ENCODE measurements around the gene EHHADH.
A peak's percentile ranks its signal among the peaks of the same experiment; 100 is the strongest.

The EHHADH gene

DNA sequence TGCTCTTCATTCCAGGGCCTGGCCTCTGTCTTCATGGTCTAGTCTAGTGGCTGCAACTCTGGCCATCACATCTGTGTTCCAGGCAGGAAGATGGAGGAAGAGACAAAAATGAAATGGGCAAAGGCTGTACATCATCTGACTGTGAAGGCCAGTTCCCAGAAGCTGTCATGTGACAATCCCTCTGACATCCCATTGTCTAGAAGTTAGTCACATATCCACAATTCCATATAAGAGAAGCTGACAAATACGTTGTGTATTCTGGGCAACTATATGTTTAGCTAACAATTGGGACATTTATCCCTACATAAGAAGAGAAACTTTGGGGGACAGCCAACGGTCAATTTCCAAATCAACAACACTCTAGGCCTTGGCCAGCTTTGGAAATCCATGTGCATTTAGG lies 66.5 kb downstream of the EHHADH start:
- no peak for DNase-seq

DNA sequence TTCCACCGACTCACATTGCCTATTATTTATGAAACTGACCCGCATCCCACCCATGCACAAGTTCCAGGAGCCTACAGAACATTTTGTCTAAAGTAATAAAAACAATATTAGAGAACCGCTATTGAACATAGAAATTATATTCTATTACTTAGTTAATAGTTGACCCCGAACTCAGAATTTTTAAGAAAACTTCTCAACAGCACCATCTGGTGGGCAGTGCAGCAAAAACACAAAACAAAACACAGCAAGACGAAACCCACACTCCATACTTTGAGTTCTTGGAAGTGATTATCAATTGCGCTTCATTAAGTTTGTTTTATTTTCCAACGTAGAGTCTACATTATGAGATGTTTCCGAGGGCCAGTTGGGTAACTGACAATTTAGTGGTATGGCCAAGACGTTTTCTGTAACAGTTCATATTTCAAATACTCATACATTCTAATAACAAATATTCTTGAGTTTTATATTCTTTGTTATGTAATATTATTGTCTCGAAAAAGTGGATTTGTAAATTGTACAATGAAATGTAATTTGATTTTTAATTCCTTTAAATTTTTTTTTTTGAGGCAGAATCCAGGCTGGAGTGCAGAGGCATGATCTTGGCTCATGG lies 77.0 kb downstream of the EHHADH start:
- DNase-seq, result peak; percentile 37

DNA sequence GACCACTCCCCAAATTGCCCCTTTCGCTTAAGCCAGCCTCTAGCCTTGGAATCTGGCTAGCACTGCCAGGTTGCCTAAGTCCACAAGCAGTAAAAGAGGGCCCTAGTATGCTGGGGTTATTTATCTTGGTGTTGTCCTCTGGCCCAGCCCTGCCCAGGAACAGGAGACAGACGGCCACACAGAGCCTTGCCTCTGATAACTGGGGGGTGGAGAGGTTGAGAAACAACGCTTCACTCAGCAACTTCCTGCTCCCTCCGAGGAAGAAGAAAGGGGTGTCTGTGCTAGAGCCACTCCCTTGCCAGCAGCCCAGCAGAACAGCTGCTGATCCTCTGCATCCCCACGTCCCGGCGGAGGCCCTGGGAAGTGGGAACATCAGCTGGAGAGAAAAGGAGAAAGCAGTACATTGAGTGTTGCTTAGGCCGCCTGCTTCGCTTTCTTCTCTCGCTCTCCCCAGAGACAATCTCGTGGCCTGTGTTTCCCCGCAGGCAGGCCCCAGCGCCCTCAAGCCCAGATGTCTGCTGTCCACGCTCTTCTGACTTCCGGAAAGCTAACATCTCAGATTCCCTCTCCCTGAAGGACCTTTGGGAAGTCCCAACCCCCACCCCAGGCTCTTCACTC lies 78.4 kb downstream of the EHHADH start:
- peak; percentile 54 for DNase-seq

DNA sequence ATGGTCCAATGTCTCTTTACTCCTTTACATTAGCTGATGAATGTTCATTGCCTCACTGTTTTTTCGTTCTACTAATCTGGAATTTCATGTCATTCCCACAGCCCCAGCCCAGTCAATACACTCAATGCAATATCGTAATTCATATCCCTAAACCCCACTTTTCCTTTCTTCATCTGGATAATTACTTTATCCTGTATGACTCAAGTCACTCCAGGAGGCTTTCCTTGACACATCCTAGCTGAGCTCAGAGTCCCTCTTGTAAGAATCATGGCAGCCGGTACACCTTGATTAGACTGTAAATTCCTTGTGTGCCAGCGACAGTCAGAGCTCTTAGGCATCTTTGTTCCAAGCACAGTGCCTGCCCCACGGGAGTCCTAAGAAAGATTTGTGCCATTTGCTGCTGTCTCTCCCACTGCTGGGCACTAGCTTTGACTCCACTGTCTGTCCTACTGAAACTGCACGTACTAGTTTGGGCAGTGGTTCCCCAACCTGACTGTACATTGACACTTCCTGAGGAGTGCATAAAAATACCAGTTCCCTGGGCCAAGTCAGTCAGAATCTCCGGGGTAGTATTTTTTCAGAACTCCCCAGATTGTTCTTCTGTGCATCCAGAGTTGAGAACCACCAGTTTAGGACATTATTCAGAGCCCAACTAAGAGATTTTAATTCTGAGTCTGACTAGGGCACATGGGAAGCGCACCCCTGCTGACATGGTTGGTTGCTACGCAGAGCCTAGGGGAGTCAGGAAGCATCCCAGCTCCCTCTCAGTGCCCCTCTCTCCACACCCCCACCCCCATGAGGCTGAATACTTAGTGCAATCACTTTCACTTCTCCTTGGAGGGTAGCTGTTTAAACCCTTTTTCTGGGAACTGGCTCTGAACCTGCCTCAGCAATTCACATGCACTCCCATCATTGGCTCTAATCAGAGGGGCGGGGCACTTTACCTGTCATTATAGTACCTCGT lies 81.5 kb downstream of the EHHADH start:
- DNase-seq, result no peak

DNA sequence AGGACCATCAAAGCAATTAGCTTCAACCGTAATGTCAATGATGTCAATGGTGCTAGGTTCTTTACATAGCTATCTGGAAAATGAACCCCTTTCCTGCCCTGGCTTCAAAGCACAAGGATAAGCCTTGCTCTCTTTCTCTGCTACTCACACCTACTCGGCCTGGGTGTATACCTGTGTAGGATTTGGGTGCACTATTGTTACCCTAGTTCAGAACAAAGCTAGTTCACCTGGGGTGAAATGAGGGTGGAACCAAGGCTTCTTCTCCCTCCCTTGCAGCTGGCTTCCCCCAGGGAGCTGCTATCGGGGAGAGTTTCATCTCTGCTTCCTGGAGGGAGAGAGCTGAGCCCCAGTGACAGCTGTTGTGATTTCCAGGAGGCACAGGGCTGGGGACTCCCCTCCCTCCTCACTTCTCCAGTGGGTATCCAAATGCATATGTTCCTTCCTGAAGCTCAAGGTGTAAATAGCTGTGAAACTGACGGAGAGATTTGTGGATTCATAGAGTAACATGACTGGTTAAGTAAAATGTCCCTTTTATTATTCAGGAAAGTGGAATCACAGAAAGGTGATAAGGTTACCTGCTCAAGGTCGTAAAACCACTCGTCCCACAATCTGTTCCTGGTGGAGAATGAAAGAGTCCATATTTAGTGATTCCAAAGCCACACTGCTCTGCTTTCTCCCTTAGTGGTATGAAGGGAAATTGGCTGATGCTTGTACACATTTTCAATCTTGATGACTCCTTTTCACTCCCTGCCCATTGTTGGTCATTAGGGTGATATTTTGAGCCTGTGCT lies 89.2 kb downstream of the EHHADH start:
- no peak for DNase-seq

DNA sequence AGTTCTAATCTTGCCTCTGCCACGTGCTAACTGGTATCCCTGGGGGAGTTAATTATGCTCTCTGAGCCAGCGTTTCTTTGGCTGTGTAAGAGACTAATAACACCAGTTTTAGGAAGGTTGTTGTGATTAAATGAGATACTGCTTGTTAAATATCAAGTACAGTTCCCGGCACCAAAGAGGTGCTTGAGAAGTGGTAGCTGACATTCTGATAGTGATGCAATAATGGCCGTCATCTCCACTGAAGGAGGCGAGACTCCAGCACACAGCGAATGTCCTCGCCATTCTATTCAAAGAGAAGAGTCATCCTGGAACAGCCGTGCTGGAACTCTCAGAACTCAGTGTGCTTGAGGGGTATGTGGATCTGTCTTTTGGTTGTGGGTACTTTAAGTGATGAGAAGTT lies 91.2 kb downstream of the EHHADH start:
- DNase-seq, result no peak

DNA sequence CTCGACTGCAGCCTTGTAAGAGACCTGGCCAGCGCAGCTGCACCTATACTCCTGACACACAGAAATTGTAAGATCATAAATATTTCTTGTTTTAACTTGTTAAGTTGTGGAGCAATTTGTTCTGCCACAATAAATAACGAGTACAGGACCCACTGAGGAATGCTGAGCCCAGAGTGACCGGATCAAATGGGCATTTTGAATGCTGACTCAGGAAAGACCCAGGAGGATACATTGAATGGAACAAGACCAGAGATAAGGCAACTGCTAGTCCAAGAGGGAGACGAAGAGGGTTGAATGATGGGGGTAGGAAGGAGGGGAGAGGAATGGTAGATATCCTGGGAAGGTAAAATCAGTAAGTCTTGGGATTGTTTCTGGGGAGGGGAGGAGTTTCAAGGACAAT lies 92.1 kb downstream of the EHHADH start:
- DNase-seq, result no peak

DNA sequence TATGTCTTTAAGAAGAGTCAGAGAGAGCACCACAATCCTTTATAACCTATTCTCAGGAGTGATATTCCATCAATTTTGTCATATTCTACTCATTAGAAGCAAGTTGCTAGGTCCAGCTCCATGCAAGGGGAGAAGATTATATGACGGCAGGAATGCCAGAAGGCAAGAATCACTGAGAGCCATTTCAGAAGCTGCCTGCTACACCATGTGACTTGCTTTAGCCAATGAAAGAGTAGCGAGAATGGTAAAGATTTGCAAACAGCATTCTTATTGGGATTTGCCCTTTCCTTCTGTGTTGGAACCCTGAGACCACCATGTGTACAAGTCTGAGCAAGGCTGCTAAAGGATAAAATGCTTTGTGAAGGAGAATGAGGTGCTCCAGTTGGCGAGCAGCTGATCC lies 96.5 kb downstream of the EHHADH start:
- no peak for DNase-seq

DNA sequence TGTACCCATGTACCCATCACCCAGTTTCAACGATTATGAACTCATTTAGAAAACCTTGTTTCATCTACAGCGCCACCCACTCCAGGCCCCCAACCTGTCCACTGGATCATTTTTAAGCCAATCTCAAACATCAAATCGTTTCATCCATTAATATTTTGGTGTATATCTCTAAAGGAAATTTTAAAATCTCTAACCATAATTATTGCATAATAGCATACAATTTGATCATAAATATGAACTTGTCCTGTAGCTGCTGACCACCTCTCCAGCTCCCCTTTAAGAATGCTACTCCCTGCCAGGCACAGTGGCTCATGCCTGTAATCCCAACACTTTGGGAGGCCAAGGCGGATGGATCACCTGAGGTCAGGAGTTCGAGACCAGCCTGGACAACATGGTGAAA lies 98.2 kb downstream of the EHHADH start:
- no peak for DNase-seq

DNA sequence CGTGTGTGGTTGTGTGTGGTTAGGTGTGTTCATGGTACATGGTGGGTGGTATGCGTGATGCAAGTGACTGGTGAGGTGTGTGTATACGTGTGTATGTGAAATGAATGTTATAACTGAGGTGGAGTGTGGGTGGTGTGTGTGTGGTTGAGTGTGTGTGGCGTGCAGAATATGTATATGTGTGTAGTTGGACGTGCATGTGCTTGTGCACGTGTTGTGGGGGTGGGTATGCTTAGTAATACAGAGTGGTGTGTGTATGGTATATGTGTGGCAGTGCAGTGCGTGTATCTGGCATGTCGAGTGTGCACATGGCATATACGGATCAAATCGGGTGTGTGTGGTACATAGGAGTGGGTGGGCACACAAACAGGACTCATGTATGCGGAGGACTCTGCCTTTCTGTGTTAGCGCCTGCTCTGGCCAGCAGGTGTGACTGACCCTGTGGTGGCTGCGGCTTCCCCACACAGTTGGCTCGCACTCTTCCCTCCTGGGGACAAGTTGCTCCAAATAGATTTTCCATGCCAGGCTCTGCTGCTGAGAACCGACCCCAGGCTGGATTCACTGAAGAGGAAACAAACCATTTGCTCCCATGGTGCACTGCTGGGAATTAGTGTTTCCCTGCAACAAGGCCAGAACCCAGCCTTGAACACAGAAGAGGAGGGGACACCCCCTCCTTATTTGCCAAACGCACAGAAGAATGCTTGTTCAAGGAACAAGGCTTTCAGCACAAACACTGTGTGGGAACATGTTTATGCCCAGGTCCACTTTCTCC lies 99.8 kb downstream of the EHHADH start:
- no peak for DNase-seq

DNA sequence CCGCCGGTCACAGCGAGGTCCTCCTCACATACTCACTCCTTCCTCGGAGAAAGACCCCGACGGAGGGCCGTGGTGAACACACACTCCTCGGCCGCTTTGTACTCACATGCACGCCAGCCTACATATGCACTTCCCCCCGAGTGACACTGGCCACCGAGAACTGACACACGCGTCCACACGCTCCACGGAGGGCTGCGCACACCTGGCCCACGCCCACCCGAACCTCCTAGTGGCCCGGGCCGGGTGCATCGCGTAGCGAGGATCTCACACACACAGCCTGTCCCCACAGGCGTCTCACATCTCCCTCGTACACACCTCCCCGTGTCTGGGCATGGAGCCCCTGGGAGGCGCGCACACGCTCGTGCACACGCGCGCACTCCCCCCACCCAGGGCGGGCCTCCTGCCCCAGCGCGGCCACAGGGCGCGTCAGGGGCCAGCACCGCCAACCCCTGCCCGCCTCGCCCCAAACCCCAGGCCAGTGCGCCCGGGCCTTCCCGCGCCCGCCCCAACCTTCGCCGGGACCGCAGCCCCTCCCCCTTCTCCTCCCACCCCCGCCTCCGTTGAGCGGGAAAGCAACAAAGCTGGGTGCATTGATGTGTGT lies 100.6 kb downstream of the EHHADH start:
- peak; percentile 15 for DNase-seq

DNA sequence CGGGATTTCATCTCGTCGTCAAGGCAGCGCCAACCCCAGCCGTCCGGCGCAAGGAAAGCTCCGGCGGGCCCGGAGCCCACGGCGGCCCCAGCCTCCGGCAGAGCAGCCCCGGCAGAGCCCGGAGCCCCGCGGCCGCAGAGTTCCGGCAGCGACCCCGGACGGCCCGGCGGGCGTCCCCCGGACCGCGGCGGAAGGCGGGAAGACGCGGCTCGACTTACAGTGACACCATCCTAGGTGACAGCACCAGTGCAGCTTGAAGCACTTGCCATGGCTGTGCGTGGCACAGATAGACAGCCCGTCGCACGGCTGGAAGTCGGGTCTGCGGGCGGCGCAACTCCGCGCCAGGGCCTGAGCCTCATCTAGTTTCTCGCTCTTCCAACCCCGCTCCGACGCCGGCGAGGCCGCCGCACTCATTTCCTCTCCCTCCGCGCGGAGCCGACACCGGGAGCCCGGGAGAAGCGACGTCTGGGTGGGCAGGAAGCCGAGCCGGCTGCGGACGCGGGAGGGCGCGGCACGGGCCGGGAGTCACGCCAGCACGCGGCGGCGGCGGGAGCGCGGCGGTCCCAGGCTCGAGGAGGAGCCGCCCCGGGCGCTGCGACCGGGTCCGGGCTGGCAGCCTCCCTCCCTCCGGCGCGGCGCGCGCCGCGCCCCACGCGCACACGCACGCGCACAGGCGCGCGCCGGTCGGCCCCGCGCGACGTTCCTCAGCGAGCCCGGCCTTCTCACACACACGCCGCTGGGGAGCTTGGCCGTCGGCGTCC lies 101.3 kb downstream of the EHHADH start, which contains the start of gene C3orf70:
Gene C3orf70, minus strand, starts transcription at position 651 of the 761 bp plus-strand sequence. Its CDS starts 237 bp downstream, at position 414.
- peak; percentile 77 for DNase-seq

DNA sequence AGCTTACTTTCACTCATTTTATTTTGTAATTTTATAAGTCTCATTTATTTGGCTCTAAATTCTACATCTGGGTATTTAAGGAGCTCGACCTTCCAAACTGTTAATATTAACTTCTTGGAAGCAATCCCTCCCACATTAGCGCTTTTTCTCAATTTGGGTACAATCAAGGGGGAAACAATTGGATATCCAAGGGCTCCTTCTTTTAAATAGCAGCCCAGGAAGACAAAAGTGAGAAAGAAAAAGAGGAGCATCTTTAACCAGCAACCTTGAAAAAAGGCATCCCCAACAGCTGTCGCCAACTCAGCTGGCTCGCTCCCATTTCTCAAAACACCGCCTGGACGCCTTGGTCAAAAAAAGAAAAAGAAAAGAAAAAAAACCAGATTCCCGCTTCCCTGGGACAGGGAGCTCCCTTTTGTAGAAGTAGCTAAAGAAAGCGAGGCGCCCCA lies 101.9 kb downstream of the EHHADH start:
- no peak for DNase-seq

DNA sequence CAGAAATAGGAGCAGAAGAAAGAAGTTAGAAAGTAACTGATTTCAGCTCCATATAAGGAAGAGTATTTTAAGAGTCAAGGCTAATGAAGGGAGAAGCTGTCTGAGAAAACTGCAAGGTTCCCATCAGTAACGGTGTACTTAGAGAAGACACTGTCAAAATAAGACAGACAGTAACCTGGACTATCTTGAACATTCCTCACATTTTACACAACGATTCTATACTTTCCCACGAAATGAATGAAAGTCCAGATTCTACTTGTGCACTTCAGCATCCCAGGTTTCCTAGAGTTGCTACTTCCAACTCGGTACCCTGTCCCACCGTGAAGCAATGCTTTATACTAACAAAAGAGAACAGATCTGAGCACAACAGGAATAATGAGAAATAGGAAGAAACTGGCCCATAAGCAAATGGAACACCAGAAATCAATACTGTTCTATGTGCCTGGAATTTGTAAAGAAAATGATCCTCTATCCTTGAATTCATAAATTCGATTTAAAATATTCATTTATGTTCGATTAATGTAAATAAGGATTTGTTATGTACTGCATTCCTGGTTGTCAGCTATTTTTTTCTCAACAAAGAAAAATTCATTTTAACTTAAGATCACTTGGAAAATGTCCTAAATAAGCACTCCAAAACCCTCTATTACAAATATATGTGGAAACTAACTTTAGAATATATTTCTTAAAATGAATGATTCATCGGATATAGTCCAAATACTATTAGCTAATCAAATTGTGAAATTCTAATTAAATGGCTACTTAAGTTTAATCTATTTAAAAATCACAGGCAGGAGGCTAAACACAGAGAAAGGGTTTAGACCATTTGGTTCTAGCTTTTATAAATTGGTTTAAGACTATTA lies 102.5 kb downstream of the EHHADH start:
- no peak for DNase-seq

DNA sequence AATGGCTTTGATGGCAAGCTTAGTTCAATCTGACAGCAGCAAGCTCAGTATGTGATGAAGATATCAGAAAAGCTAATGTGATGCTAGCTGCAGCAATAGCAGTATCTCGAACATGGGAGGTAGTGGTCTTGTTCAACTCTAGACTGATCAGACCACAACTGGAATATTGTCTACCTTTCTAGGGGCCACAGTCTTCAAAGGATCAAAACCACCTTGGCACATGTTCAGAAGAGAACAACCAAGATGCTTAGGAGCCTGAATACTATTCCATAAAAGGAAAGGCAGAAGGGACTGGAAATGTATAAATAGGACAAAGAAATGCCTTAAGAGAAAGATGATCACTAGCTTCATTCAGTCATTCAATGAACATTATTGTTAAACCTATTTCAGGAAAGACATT lies 103.3 kb downstream of the EHHADH start:
- no peak for DNase-seq

DNA sequence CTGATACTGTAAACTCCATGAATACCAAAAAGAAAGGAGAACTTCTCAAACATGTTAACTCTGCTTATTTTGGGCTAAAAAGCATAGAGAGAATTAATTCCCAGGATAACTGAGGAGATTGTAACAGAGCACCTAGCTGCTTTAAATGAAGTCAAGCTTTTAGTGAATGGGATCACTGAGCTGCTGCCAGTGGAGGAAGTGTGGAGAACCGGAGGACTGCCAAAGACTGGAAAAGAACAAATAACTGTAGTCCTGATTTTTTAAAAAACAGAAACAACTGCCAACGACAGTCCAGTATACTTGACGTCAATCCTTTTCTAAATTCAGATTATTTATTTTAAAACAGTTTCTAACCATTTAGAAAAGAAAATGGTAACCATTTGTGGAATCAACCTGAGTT lies 104.3 kb downstream of the EHHADH start:
- no peak for DNase-seq

DNA sequence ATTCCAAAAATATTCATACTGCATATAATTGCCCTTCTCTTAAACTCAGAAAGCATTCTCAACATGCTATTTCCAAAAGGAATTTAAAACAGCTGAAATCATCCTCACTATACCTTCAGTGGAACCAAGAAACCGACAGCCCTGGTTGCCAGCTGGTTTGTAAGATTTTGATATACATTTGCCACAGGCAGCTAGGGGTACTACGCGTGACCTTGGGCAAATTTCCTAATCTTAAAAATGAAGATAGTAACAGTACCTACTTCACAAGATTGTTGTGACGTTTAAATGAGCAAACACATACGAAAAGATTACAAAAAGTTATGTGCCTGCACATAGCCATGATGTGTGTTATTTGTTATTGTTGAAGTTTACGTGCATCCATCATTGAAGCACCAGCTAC lies 108.3 kb downstream of the EHHADH start:
- no peak for DNase-seq

DNA sequence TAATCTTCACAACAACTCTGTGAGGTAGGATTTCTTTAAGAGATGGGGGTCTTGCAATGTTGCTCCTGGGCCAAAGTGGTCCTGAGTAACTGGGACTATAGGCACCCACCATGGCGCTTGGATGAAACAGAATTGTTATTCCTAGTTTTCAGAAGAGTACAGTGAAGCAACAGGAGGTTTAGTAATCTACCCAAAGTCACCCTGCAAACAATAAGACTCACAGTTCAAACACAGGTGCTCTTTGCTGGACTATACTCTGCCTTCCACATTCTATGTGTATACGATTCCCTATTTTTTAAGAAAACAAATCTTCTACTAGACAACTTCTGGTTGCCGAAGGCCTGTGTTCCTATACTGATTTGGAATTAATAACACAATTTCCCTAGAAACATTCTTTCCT lies 109.1 kb downstream of the EHHADH start:
- DNase-seq, result no peak
